CD4-positive, alpha-beta T cell treated with Interleukin-6 at 100 ng/mL for 8 hours (primary cell): Measurements from ENCODE around the gene SMARCA5.
A peak's percentile ranks its signal among the peaks of the same experiment; 100 is the strongest.
"Not testable (repeated sequence)": the region's sequence is repeated elsewhere in the genome, so short reads cannot be mapped to it uniquely, and the experiment has no call there.

Experiments used
- DNase-seq: peaks from one replicate; pipeline ENCODE4 v3.0.0-alpha.2; 2020; ENCODE audit warnings: mixed read lengths, low spot score

Gene SMARCA5, protein sequence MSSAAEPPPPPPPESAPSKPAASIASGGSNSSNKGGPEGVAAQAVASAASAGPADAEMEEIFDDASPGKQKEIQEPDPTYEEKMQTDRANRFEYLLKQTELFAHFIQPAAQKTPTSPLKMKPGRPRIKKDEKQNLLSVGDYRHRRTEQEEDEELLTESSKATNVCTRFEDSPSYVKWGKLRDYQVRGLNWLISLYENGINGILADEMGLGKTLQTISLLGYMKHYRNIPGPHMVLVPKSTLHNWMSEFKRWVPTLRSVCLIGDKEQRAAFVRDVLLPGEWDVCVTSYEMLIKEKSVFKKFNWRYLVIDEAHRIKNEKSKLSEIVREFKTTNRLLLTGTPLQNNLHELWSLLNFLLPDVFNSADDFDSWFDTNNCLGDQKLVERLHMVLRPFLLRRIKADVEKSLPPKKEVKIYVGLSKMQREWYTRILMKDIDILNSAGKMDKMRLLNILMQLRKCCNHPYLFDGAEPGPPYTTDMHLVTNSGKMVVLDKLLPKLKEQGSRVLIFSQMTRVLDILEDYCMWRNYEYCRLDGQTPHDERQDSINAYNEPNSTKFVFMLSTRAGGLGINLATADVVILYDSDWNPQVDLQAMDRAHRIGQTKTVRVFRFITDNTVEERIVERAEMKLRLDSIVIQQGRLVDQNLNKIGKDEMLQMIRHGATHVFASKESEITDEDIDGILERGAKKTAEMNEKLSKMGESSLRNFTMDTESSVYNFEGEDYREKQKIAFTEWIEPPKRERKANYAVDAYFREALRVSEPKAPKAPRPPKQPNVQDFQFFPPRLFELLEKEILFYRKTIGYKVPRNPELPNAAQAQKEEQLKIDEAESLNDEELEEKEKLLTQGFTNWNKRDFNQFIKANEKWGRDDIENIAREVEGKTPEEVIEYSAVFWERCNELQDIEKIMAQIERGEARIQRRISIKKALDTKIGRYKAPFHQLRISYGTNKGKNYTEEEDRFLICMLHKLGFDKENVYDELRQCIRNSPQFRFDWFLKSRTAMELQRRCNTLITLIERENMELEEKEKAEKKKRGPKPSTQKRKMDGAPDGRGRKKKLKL

GRCh38 chr4:143513314-143514168 is at the start of gene SMARCA5:
SMARCA5 (plus strand) TSS chr4:143513702; CDS start chr4:143513925, 223 bp downstream.
- peak; percentile 98 for DNase-seq

- DNase-seq, result no peak
These were observed 40.0 kb upstream of the SMARCA5 start for GRCh38 chr4:143473334-143474126.

DNA sequence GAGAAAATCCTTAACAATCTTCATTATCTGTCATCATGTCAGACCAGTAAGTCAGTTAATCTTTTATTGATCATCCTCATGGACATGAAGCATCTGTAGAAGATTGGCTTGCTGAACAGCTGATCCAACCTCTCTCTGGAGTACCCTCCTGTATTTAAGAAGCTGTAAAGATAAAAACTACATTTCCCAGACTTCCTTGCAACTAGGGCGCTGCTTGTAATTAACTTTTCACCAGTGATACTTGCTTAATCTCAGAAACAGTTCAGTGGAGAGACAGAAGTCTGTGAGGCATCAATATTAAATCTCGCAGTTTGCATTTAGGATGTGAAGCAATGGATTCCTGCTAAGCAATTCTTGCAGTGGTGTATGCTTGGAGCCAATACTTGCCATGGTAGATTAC is 36.0 kb upstream of the SMARCA5 start:
- DNase-seq, result no peak

GRCh38 chr4:143481361-143481760 is 32.1 kb upstream of the SMARCA5 start:
- DNase-seq, result no peak

- no peak for DNase-seq
These were observed 30.7 kb upstream of the SMARCA5 start for GRCh38 chr4:143482840-143483239.

DNA sequence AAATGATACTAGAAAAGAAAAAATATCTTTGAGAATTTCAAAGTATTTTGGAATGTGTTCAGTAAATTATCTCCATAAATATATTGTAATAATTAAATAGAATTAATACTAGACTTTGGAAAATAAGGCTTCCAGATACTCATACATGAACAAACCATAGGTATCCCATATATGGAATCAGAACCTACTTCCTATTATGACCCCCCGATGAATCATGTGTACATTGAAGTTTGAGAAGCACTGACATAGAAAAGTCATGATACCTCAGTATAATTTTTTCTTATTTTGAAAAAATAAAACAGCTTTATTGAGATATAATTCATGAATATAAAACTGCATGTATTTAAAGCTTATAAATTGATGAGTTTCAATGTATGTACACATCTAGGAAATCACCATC is 27.2 kb upstream of the SMARCA5 start:
- DNase-seq, result no peak

DNA sequence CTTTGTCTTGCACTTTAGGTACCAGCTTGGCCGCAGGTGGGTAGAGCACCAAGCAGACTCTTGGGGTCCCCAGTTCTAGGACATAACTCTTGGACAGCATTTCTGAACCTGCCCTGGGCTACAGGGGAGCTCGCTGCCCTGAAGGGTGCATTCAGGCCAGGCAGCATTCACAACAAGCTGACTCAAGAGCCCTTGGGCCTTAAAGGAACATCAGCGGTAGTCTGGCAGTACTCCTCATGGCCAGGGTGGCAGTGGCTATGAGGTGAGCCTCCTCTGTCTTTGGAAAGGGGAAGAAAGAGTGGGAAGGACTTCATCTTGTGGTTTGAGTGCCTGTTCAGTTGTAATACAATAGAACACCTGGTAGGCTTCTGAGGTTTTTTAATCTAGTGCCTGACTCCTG is 24.8 kb upstream of the SMARCA5 start:
- no peak for DNase-seq

- no peak for DNase-seq
These were observed 24.4 kb upstream of the SMARCA5 start for GRCh38 chr4:143489106-143489505.

DNA sequence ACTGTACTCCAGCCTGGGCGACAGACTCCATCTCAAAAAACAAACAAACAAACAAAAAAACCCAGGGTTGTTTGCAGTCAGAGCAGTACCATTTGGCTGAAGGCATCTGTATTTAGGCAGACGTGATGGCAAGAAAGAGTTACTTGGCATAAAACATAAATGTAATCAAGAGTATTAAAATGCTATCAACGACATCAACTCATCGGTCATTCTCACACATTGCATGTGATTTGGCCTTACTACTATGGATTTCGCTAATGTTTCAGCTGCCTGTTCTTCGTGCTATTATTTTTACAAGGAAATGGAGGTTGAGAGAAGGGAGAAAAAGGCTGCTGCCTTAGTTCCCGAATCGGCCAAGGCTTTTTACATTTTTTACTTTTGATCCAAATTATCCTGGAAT is 15.5 kb upstream of the SMARCA5 start:
- no peak for DNase-seq

DNA sequence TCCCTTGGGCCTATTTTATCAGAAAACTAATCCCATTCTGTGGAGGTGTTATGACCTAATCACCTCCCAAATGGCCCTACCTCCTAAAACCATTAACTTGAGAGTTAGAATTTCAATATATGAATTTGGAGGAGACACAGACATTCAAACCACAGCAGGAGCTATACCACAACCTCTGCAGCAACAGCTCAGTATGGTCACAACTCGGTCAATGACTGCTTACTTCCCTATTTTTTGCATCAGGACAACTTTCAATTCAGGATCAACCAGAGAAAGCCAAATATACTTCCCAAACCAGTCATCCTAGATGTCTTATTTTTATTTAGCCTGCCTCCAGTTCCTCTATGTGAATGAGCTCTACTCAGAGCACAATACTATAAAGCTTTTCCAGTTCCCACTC is 11.3 kb upstream of the SMARCA5 start:
- no peak for DNase-seq

GRCh38 chr4:143506031-143506430 is 7.5 kb upstream of the SMARCA5 start:
- DNase-seq, result no peak

DNA sequence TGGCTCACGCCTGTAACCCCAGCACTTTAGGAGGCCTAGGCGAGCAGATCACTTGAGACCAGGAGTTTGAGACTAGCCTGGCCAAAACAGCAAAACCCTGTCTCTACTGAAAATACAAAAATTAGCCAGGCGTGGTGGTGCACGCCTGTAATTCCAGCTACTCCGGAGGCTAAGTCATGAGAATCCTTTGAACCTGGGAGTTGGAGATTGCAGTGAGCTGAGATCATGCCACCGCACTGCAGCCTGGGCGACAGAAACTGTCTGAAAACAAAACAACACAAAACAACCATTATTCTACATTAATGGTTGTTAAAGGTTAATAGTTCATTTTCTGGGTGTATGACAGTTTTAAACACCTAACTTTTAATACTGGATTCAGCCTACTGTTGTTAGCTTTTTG is 1.6 kb upstream of the SMARCA5 start:
- DNase-seq, result no peak

DNA sequence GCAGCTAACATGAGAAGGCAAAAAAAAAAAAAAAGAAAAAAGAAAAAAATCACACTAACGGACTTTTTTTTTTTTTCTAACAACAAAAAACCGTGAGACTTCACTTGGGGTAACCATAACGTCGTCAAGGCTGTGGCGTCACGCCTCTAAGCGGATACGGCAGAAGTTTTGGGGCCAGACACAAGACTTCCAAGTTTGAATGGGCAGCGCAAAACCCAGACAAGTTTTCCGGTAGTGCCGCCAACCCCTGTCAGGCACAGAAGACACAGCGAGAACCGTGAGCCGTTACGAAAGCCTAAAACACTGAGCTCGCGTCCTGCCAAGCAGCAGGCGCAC is 556 bp upstream of the SMARCA5 start:
- no peak for DNase-seq

DNA sequence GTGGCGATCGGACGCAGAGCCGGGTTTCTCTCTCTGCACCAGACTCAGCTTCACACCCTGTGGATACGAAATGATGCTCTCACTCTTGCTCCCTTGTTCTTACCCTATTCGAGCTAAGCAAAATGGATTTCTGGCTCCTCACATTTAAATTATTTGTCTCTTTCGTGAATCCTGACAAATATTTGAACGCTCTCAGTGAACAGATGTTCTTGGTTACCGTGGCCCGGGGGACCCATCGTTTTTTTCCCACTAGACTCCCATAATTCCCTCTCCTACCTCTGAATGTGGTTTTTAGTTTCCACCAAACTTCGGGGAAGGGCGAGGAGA is 630 bp downstream of the SMARCA5 start:
- no peak for DNase-seq

DNA sequence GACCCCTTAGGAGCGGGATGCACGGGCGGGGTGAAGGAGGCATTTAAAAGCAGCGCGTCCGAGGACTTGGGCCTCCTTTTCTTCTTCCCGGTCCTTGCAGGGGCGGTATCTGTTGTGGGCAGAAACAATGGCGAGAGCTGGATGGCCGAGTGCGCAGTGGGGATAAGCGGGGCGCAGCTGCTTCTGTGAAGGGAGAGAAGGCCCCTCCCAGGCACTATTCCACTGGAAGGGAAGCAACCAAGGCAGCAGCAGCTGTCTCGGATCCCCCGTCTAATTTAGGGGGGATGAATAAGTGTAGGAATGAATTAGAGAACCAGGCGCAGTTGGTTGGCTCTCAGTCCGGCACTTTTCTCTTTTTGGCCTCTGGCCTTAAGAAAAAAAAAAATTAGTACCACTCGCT is 995 bp downstream of the SMARCA5 start:
- no peak for DNase-seq

DNA sequence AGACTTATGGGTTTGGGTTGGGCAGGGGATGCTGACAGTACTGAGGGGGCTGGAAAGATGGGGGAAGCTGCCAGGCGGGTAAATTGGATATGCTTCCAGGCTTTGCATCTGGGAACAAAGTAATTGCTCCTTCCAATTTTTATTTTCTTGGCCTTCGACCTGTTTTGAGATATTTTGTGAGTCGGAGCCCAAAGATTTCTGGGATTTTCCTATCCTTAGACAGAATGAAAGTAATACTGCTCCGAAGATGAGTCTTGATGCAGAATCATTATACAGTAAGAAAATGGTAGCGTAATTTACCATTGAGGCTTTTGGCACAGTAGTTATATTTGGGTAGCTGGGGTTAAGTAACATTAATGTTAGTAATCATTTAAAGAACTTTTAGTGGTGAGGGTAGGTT is 1.4 kb downstream of the SMARCA5 start:
- no peak for DNase-seq

GRCh38 chr4:143515905-143516304 is 2.4 kb downstream of the SMARCA5 start:
- no peak for DNase-seq

DNA sequence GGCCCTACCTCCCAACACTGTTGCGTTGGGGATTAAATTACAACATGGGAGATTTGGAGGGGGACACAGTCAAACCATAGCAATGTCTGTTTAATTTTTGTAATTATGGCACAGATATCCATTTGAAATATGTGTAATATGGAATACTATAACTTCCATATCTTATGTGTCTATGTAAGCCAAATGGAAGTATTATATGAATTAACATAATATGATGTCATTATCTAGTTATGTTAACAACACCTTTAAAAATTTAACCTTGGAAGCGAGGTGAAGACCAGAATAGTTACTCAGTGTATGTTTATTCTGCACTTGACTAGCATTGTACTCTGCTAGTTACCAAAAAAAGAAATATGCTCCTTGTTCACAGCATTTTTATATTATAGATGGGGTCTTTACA is 4.3 kb downstream of the SMARCA5 start:
- DNase-seq, result no peak

- no peak for DNase-seq
These were observed 10.7 kb downstream of the SMARCA5 start for GRCh38 chr4:143524211-143524610.

- not testable (repeated sequence) for DNase-seq
These were observed 14.5 kb downstream of the SMARCA5 start for GRCh38 chr4:143528046-143528445.

DNA sequence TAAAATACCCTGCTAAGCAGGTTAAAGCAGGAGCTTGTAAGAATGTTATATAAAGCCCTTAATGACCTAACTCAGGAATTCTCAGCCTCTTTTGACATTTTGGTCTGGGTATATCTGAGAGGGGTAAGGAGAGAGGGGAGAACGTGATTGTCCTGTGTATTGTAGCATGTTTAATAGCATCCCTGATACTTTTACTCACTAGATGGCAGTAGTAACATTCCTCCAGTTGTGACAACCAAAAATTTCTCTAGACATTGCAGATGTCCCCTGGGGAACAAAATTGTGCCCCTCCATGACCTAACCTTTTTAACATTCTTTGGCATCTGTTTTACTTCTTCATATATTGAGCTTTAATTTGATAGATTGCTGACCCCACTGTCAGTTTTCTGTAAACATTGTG is 17.9 kb downstream of the SMARCA5 start:
- DNase-seq, result no peak
